ENCODE results near the gene PSMC3. TPM values are rescaled to one million over a fixed set of nuclear protein-coding genes. Genes with fewer than 3 reads are reported as not detected.

Gene PSMC3
- total RNA-seq, 1 donor from 2014 or later, result 108 TPM

DNA sequence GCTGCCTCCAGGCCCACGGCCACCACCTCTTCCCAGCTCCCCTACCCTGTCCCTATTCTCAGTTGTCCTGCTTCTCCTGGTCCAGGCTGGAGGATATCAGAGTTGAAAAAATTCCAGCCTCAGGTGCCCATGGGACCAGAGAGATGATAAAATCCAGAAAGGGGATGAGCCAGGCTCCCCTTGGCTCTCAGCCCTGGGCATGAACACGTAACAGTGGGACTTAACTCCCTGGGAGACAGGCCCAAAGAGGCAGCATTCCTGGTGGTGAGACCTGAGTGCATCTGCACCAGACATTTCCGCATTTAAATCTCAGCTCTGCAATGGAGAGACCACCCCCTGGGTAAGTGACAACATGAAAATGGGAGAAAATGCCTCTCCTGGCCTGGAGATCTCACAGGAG lies 28.2 kb downstream of the PSMC3 start:
- DNase-seq (ENCODE audit: low spot score), result no peak
- Mint-ChIP-seq H3K9me3 (ENCODE audit: low read depth) (no peaks in the 10 kb centered on the region), H3K4me1 (ENCODE audit: low read depth) (peaks cover 9% of the 10 kb centered on the region), H3K27me3 (ENCODE audit: low read depth) (no peaks in the 10 kb centered on the region), H3K4me3 (ENCODE audit: unreplicated experiment) (no peak overlapping the region), H3K36me3 (ENCODE audit: low read depth) (no peaks in the 10 kb centered on the region), H3K27ac (ENCODE audit: unreplicated experiment) (no peak overlapping the region)
- TF ChIP-seq, protein P1, sequence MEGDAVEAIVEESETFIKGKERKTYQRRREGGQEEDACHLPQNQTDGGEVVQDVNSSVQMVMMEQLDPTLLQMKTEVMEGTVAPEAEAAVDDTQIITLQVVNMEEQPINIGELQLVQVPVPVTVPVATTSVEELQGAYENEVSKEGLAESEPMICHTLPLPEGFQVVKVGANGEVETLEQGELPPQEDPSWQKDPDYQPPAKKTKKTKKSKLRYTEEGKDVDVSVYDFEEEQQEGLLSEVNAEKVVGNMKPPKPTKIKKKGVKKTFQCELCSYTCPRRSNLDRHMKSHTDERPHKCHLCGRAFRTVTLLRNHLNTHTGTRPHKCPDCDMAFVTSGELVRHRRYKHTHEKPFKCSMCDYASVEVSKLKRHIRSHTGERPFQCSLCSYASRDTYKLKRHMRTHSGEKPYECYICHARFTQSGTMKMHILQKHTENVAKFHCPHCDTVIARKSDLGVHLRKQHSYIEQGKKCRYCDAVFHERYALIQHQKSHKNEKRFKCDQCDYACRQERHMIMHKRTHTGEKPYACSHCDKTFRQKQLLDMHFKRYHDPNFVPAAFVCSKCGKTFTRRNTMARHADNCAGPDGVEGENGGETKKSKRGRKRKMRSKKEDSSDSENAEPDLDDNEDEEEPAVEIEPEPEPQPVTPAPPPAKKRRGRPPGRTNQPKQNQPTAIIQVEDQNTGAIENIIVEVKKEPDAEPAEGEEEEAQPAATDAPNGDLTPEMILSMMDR (IDR thresholded peaks at IDR 0.05), result no peak

DNA sequence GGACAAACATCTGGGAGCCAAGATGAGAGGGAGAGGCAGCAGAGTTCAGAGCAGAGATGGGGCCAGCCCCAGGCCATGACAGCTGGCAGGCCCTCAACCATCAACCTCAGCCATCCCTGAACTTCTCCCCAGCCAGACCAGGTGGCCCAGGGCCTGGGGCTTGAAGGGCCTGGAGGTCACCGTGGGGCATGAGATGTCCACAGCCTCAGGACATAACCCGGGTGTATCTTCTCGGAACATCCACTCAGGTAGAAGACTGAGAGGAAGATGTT lies 30.3 kb downstream of the PSMC3 start:
- H3K9me3 Mint-ChIP-seq (ENCODE audit: low read depth), result no peaks in the 10 kb centered on the region
- TF ChIP-seq, protein P1 (IDR thresholded peaks at IDR 0.05), result no peak
- H3K4me3 Mint-ChIP-seq (ENCODE audit: unreplicated experiment), result no peak overlapping the region
- H3K4me1 Mint-ChIP-seq (ENCODE audit: low read depth), result peaks cover 9% of the 10 kb centered on the region
- no peak overlapping the region for H3K27ac Mint-ChIP-seq (ENCODE audit: unreplicated experiment)
- no peaks in the 10 kb centered on the region for H3K27me3 Mint-ChIP-seq (ENCODE audit: low read depth)
- DNase-seq (ENCODE audit: low spot score), result no peak
- no peaks in the 10 kb centered on the region for H3K36me3 Mint-ChIP-seq (ENCODE audit: low read depth)

DNA sequence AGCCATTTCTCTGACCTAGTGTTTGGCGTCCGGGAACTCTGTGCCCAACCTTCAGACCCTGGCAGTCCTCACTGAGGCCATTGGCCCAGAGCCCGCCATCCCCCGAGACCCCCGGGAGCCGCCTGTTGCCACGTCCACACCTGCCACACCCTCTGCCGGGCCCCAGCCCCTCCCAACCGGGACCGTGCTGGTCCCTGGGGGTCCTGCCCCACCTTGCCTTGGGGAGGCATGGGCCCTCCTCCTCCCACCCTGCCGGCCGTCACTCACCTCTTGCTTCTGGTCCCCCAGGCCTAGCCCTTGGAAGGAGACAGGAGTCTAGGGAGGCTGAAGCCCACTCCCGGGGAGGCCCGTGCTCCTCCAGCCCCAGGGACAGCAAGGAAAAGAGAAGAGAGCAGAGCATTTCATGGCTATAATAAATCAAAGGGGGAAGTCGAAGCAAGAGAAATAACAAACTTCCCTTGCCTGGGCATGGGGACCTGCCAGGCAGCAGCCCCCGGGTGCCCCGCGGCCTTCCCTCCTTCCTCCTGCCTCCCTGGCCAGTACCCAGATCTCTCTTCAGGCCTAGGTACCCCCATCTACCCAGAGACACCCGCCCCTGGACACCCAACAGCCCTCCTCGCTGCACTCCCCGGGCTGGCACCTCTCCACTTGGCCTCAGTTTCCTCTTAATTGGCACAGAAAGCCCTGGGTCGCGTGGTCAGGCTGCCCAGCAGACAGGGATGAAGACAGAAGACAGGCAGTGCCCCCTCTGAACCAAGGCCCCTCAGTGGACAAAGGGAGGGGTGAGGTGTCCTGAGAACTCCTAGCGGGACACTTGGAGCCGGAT lies 30.8 kb downstream of the PSMC3 start:
- DNase-seq (ENCODE audit: low spot score), result peak; percentile 92
- H3K4me1 Mint-ChIP-seq (ENCODE audit: low read depth), result peaks cover 6% of the 10 kb centered on the region
- no peak overlapping the region for H3K27ac Mint-ChIP-seq (ENCODE audit: unreplicated experiment)
- H3K9me3 Mint-ChIP-seq (ENCODE audit: low read depth), result no peaks in the 10 kb centered on the region
- no peaks in the 10 kb centered on the region for H3K27me3 Mint-ChIP-seq (ENCODE audit: low read depth)
- no peak overlapping the region for H3K4me3 Mint-ChIP-seq (ENCODE audit: unreplicated experiment)
- H3K36me3 Mint-ChIP-seq (ENCODE audit: low read depth), result no peaks in the 10 kb centered on the region
- TF ChIP-seq, protein P1 (IDR thresholded peaks at IDR 0.05), result no peak

DNA sequence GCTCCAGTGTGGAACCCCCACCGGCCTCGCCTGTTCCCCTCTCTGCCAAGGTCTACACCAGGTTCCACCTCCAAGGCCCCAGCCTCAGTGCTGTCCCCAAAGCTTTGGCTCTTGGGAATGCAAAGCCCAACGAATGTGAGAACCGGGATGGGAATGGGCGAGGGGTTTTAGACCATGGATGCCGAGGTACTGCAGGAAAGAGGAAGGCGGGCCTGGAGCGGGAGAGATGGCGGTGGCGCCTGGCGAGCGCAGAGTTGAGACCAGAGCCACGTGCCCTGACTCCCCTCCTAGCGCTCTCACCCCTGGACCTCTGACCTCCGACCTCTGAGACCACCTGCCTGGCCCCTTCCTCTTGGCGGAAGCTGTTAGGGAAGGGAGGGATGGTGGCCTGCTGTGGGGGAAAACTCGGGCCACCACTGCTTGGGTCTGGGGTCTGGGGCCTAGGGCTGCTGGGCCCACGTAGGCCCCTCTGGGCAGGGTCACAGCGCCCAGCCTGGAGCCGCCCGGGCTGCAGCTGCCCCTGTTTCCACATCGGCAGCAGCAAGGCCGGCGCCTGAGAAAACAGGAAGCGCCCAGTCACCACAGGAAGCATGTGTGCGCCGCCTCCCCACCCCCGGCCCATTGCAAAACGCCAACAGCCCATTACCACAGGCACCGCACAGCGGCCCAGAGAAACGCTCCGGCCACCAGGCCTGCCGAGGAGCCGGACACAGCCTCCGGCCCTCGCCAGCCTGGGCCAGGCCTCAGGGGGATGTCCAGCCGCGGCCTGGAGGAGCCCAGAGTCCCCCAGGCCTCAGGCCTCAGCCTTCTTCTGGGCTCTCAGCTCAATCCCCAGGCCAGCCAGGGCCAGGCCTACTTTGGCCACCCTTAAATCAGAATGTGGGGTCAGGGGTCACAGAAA lies 31.7 kb downstream of the PSMC3 start:
- TF ChIP-seq, protein P1 (IDR thresholded peaks at IDR 0.05), result no peak
- Mint-ChIP-seq H3K27me3 (ENCODE audit: low read depth) (no peaks in the 10 kb centered on the region), H3K4me3 (ENCODE audit: unreplicated experiment) (no peak overlapping the region), H3K9me3 (ENCODE audit: low read depth) (no peaks in the 10 kb centered on the region), H3K4me1 (ENCODE audit: low read depth) (peaks cover 1% of the 10 kb centered on the region), H3K27ac (ENCODE audit: unreplicated experiment) (no peak overlapping the region), H3K36me3 (ENCODE audit: low read depth) (no peaks in the 10 kb centered on the region)
- DNase-seq (ENCODE audit: low spot score), result no peak

DNA sequence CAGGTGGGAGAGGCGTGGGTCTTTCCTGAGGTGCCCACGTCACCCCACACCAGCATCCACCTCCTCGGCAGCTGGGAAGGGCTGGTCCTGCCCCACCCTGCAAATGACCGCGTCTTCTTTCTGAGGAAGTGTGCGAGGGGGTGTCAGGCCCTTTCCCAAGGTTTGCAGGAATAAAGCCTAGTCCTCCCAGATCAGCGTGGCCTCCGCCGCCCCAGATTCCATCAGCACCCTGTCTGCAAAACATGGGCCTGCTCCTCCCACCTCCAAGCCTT lies 32.3 kb downstream of the PSMC3 start:
- no peaks in the 10 kb centered on the region for H3K36me3 Mint-ChIP-seq (ENCODE audit: low read depth)
- TF ChIP-seq, protein P1 (IDR thresholded peaks at IDR 0.05), result no peak
- no peak for DNase-seq (ENCODE audit: low spot score)
- H3K27ac Mint-ChIP-seq (ENCODE audit: unreplicated experiment), result no peak overlapping the region
- no peaks in the 10 kb centered on the region for H3K9me3 Mint-ChIP-seq (ENCODE audit: low read depth)
- H3K27me3 Mint-ChIP-seq (ENCODE audit: low read depth), result no peaks in the 10 kb centered on the region
- H3K4me3 Mint-ChIP-seq (ENCODE audit: unreplicated experiment), result no peak overlapping the region
- no peaks in the 10 kb centered on the region for H3K4me1 Mint-ChIP-seq (ENCODE audit: low read depth)
